ENCODE results near the gene ABL1.

- TF ChIP-seq CTCF (IDR thresholded peaks at IDR 0.05): no peak
- no peak for TF ChIP-seq POLR2A (IDR thresholded peaks at IDR 0.05)
- TF ChIP-seq EP300 (IDR thresholded peaks at IDR 0.05): no peak
- TF ChIP-seq POLR2AphosphoS5 (IDR thresholded peaks at IDR 0.05): no peak
Observed at GRCh38 chr9:130835441-130836298, 616 bp downstream of the ABL1 start.

Data from suprapubic skin (tissue), 4 donors.